BJ (cell line): ENCODE measurements around the gene NEAT1. TPM values are rescaled to one million over a fixed set of nuclear protein-coding genes. Genes with fewer than 3 reads are reported as not detected.

Source experiments
- CTCF ChIA-PET: fragments of 350-600 bp; formaldehyde crosslinking; extraction: SDS; loops from one replicate; lab custom pipeline; 2021; ENCODE audit warnings: antibody characterized with exemption, inconsistent platforms; lab: Yijun Ruan, JAX
- POLR2A ChIA-PET: fragments of 300-600 bp; sonication (Branson Sonifier 250); formaldehyde crosslinking; extraction: SDS; loops from one replicate; lab custom pipeline; 2021; ENCODE audit warnings: antibody characterized with exemption; lab: Charles Lee
- DNase-seq: peaks from one replicate; pipeline ENCODE4 v3.0.0-alpha.2; 2011; ENCODE audit warnings: low read depth
- H3K27me3 ChIP-seq: 2 replicates; pipeline ENCODE4 v1.6.0; 2011; ENCODE audit warnings: low read length; ENCODE audit not compliant: control insufficient read depth, insufficient read depth
- H3K36me3 ChIP-seq: 2 replicates; pipeline ENCODE4 v1.5.1; 2011; ENCODE audit warnings: low read length; ENCODE audit not compliant: control insufficient read depth, insufficient read depth
- H3K4me3 ChIP-seq: 2 replicates; pipeline ENCODE4 v1.5.1; 2011; ENCODE audit warnings: low read depth, mild to moderate bottlenecking, control low read depth, low read length
- CTCF ChIP-seq: IDR thresholded peaks from 2 replicates; pipeline ENCODE4 v1.5.1; 2011; ENCODE audit warnings: low read depth, mild to moderate bottlenecking, control low read depth, inconsistent platforms, low read length, moderate library complexity; ENCODE audit not compliant: insufficient read depth
- polyA plus RNA-seq: library from polyadenylated mRNA; depleted of rRNA; stranded (reverse); fragments of >200 nt; gene quantifications from 2 replicates; pipeline ENCODE4 v1.2.3, GENCODE V29; 2011

Gene NEAT1
- polyA plus RNA-seq, 1 experiment: 59.2 TPM

GRCh38 chr11:65432686-65433582 lies 10.3 kb downstream of the NEAT1 start:
- Histone ChIP-seq H3K36me3 (peaks cover 22% of the 10 kb centered on the region), H3K4me3 (no peak overlapping the region), H3K27me3 (no peaks in the 10 kb centered on the region)
- no peak for TF ChIP-seq CTCF
- DNase-seq: no peak
- ChIA-PET CTCF (no interaction called here), POLR2A (interaction anchor here (0.5 to 0.7 kb wide), 4 partner anchors 10 to 156 kb away, joined by 3 to 13 read pairs (median 7); no protein-coding TSS in a partner anchor)

- no peak for TF ChIP-seq CTCF
- H3K36me3 ChIP-seq: peaks cover 22% of the 10 kb centered on the region
- CTCF ChIA-PET: no interaction called here
- DNase-seq: no peak
- POLR2A ChIA-PET: interaction anchor here (0.7 kb wide), 1 partner anchor 74 kb away, joined by 3 read pairs; no protein-coding TSS in a partner anchor
- H3K27me3 ChIP-seq: no peaks in the 10 kb centered on the region
- no peak overlapping the region for H3K4me3 ChIP-seq
Measured at GRCh38 chr11:65433657-65434056, 11.1 kb downstream of the NEAT1 start.

- TF ChIP-seq CTCF: no peak
- CTCF ChIA-PET: no interaction called here
- POLR2A ChIA-PET: interaction anchor here (0.6 to 0.7 kb wide), 2 partner anchors 74 kb away, joined by 3 to 5 read pairs; no protein-coding TSS in a partner anchor
- DNase-seq: no peak
- Histone ChIP-seq H3K4me3 (no peak overlapping the region), H3K36me3 (peaks cover 22% of the 10 kb centered on the region), H3K27me3 (no peaks in the 10 kb centered on the region)
Measured at GRCh38 chr11:65434057-65434666, 11.6 kb downstream of the NEAT1 start.

GRCh38 chr11:65434667-65435410 lies 12.2 kb downstream of the NEAT1 start:
- CTCF ChIA-PET: interaction anchor here (1.8 kb wide), 1 partner anchor 62 kb away, joined by 4 read pairs; no protein-coding TSS in a partner anchor
- no peak for TF ChIP-seq CTCF
- DNase-seq: no peak
- Histone ChIP-seq H3K36me3 (peaks cover 22% of the 10 kb centered on the region), H3K4me3 (no peak overlapping the region), H3K27me3 (no peaks in the 10 kb centered on the region)
- POLR2A ChIA-PET: interaction anchor here (0.6 kb wide), 1 partner anchor 73 kb away, joined by 5 read pairs; no protein-coding TSS in a partner anchor
